DND-41 (cell line): ENCODE data around the gene SLC36A4.

Source experiments
- EZH2 ChIP-seq: IDR thresholded peaks from 3 replicates; pipeline ENCODE4 v1.6.1; 2012; ENCODE audit warnings: borderline replicate concordance, low read depth, mild to moderate bottlenecking, moderate library complexity, low read length, inconsistent platforms; ENCODE audit not compliant: severe bottlenecking
- TF ChIP-seq, protein P1 (sequence below): IDR thresholded peaks from 2 replicates; pipeline ENCODE4 v1.5.1; 2012; ENCODE audit warnings: borderline replicate concordance, low read length, moderate library complexity, mild to moderate bottlenecking; ENCODE audit not compliant: poor library complexity, severe bottlenecking; ENCODE audit errors: extremely low read depth

DNA sequence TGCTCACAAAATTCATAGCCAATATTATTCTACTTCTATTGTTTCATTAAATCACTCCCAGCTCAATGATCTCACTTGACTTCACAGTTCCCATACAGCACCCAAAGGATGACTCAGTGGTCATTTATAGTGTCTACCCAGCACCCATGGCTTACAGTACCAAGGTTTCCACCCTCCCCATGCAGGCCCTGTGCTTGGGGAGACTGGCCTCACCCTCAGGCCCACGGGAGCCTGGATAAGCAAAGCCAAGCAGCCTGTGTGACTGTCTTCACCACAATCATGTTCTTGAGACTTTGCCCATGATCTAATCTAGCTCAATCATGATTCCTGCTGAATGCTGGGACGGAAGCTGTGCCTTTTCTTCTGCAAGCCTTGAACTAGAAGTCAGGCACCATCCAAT lies 97.6 kb downstream of the SLC36A4 start:
- TF ChIP-seq, protein P1, sequence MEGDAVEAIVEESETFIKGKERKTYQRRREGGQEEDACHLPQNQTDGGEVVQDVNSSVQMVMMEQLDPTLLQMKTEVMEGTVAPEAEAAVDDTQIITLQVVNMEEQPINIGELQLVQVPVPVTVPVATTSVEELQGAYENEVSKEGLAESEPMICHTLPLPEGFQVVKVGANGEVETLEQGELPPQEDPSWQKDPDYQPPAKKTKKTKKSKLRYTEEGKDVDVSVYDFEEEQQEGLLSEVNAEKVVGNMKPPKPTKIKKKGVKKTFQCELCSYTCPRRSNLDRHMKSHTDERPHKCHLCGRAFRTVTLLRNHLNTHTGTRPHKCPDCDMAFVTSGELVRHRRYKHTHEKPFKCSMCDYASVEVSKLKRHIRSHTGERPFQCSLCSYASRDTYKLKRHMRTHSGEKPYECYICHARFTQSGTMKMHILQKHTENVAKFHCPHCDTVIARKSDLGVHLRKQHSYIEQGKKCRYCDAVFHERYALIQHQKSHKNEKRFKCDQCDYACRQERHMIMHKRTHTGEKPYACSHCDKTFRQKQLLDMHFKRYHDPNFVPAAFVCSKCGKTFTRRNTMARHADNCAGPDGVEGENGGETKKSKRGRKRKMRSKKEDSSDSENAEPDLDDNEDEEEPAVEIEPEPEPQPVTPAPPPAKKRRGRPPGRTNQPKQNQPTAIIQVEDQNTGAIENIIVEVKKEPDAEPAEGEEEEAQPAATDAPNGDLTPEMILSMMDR, result no peak
- TF ChIP-seq EZH2, result no peak
